ENCODE results near the gene STEEP1.
A peak's percentile ranks its signal among the peaks of the same experiment; 100 is the strongest.

STEEP1 gene

DNA sequence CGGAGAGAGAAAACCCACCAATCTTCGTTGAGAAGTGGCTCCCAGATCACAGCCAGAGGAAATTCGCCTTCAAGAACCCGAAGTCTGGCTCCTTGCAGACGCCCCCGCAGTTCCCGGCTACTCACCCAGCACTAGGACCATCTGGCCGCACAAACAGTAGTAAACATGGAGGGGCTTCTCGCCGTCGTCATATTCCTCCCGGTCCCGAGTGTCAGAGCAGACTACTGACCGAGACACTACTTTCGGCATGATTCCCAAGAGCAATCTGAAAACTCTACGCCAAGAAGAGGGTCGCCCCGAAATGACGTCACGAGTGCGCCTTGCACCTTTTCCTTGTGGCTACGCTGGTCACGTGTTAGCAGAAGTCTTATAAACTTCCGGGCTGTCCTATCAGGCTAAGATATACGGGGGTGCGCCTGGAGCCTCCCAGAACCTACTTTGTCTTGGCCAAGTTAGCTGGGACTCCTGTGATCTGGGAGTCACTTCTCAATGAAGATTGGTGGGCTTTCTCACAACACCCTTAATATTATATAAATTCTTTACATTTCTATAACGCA lies at the start of gene STEEP1:
STEEP1 (minus strand) TSS at position 303 of the 557 bp plus-strand sequence; CDS start at position 249, 54 bp downstream.
- peak; percentile 87 for DNase-seq

DNA sequence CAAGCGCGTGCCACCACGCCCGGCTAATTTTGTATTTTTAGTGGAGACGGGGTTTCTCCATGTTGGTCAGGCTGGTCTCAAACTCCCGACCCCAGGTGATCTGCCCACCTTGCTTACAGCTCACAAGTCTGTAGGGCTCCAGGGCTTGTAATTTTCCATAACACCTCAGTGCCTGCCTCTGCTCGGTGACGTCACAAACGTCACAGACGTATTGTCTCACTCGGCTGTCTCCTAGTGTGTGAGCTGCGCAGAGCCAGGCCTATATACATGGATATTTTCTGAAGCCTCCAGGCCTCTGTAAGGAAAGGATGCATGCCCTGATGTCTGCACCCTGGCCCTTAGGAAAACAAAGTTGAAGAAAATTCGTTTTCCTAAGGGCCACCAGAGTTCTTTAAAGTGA lies 49.6 kb upstream of the STEEP1 start:
- no peak for DNase-seq

DNA sequence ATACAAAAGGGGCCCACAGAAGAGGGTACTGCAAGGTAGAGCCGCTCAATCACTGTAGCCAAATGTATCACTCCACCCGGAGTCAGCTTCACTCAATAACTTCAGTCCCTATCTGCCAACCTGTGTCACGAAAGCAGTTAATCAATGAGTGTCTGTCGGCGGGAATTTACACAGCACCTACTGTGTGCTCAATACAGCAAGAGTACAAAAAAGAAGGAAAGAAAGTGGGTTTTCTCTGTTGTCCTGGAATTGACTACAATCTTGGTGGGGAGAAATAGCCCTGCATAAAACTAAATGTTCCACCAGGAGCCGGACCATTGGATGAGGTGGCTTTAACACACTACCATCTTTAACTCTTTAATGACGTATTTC lies 41.8 kb upstream of the STEEP1 start:
- no peak for DNase-seq

DNA sequence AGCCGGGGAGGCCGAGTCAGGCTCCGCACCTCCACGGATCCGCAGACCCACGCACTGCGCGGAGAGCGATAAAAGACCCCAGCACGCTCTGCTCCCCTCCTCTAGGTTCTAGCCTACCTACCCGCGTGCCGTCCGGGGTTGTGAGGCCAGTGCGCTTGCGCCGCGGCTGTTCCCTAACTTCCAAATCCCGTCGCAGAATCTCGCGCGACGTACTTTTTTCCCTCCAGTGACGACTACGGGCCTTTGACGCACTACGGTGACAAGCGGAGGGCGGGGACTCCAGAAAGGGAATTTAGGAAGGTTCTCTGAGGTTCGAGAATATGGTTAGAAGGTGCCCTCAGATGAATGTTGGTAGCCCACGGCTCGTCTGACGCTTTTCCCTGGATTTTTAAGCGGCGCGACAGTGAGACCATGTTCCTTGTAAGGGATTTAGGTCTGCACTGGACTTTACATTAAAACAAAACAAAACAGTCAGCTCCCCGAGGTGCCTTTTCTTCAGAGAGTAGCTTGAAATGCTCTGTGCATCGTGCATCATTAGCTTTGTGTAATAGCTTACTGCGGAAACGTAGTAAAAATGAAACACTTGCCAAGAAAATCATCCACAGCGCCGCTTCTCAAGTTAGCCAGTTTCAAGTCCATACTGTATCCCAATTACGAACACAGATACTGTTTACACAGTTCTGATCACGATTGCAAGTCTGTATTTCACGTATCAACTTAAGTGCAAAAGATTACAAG lies 41.2 kb upstream of the STEEP1 start, which contains the start of gene NKRF:
NKRF (minus strand) TSS at position 145 of the 738 bp plus-strand sequence.
- peak; percentile 60 for DNase-seq

DNA sequence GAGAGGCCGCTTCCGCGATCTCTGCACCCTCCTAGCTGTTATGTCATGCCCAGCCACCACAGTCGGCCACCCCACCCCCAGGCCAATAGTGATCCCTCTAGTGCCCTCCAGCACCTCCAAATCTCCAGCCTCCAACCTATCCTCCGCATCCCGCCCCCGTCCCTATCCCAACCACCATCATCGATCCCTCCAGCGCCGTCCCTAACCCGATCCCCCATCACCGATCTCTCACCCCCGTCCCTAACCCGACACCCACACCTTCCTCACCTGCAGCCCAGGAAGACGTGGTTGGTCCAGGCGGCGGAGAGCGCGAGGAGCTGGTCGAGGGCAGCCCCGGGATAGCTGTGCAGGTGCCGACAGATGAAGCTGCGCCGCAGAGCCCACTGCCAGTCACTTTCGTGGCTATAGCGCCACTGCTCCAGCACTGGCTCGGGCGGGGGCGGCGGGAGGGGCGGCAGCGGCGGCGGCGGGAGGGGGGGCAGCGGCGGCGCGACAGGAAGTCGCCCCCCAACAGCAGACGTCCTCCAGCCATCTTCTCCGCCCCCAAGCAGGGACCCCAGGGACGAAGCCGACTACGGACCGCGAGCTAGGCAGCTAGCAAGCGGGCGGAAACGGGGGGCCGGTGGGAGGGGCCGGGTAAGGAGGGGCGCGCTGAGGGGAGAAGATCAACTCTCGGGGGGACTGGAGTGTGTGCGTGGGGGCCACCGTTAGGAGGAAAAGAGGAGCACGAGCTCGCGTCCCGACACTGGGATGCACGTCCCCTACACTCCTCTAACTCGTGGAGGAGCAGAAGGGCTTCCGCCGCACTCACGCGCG lies 40.5 kb upstream of the STEEP1 start:
- no peak for DNase-seq

DNA sequence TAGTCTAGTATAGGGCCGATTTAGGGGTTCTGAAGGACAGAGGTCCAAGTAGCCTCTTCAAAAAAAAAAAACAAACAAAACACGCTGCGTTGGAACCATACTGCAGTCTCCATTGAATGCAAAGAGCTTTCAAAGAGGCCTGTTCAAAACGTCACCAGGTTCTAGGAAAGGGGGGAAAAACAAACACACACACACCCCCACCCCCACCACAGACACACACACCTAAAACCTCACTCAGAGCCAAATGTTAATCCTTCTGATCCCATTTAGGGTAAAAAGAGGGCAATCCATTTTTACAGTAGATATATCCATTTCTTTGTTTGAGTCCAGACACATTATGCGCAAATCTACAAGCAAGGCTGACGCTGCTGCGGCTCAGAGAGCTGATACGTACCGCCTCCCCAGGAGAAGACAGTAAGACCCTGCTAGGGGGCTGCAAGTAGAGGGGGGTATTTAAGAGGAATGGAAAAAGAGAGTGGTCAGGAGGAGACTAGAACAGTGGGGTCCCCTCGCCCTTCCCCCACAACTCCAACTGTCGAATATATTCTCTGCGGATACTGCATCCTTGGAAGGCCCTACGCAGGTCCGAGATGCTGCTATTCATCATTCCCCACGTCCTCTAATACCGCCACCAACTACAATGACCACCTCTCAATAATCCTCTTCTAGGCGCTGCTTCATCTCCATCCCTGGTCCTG lies 39.7 kb upstream of the STEEP1 start:
- no peak for DNase-seq

DNA sequence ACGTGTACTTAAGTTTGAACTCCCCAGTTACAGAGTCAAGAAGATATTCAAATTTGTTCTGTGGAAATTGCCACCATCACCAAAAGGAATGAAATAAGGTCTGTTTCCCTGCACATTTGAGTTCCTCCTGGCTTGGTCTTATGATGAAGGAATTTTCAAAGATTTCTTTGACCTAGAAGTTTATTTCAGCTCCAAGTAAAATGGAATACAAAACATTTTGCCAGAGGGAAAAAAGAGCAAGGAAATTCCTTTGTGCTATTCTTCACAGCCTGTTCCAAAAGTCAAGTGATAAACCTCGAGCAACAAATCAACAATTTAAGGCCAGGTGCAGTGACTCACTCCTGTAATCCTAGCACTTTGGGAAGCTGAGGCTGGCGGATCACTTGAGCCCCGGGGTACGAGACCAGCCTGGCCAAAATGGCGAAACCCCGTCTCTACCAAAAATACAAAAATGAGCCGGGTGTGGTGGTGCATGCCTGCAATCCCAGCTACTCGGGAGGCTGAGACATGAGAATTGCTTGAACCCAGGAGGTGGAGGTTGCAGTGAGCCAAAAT lies 37.6 kb upstream of the STEEP1 start:
- no peak for DNase-seq

DNA sequence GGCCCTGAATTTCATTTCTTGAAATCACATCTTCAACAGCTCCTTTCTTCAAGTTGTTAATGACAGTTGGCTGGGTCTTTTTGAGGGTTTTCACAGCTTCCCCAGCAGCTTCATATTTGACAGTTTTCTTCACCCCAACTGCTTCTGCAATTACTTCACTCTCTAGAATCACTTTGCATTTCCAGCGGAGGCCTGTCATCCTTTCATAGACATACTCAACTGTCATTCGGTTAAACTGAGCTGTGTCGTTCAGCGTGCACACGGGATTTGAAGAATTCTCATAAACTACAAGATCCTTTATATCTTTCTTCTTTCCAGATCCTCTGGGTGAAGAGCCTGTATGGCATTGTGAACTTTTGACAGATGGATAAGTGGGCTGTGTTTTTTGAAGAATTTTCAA lies 24.6 kb upstream of the STEEP1 start:
- DNase-seq = no peak

DNA sequence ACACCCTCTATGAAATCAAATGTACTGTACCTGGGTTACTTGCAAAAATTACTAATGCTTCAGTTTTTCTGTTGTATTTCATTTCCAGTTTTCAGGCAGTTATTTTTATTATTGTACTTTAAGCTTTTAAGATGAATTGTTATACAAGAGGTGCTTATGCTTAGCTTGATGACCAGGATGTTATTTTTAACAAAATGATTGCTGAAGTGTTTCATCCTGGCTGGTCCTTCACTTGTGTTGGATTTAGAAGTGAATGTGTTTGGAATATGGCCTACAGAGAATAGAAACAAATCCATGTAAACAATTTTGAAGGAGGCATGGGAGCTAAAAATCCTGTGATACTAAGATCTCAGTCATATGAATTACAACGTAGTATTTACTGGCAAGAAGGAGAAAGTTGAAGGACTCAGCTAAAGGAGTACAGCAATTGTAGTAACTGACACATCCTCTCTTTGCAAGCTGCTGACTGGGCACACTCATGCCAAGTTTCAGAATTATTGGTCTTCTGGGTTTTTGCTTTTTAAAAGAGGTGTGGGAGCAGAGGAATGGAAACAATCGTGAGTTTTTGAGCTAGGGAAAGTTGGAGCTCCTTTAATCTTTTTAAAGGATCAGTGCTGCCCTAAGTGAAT lies 18.3 kb upstream of the STEEP1 start:
- DNase-seq = no peak

DNA sequence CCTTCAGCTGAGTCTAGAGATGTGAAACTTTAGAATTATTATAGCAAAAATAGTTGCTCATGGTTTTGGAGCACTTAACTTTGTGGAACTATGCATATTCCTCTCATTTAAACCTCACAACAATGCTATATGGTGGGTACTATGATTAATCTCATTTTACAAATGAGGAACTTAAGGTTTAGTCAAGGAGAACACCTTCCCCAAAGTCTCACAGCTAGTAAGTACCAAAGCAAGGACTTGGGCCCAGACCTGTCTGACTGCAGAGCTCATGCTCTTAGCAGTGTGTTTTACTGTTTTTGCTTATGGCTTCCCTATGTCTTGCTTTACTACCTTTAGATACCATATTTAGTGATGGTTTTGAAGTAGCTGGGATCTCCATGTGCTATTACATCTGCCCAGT lies 14.2 kb upstream of the STEEP1 start:
- no peak for DNase-seq

DNA sequence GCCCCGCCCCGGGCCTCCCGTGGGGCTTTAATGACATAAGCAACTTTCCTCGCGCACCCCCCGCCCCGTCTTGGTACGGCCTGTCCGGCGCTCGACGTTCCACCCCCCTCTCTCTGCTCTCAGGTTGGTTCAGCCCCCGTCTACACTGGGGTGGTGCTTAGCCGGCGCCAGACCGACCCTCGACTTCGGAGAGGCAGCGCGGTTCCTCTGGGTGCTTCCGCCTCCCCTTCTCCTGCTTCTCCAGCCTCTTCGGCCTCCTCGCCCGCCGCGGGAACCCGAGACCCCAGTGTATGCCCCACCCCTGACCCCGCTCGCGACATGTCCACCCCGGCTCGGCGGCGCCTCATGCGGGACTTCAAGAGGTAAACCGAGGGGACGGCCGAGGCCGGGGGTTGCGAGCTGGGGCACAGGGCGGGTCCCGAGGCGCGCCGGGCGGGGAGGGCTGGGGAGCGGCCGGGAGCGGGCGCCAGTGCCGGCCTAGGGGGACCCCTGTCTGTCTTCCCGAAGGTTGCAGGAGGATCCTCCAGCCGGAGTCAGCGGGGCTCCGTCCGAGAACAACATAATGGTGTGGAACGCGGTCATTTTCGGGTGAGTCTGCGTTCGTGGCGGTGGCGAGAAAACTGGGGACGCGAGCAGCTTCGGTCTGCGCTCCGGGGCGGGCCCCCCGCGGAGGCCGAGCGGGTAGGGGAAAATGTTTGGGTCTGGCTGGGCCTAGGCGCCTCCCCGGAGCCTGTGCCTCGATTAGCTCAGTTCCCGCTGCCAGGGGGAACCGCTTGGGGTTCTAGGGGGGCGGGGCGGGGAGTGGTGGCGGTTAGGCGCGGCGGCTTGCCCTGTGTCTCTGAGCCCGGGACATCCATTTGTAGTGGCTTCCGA lies 9.4 kb upstream of the STEEP1 start, which contains the start of gene UBE2A:
UBE2A (plus strand) TSS at position 170 of the 873 bp plus-strand sequence; CDS start at position 319, 149 bp downstream.
- DNase-seq = peak; percentile 74

DNA sequence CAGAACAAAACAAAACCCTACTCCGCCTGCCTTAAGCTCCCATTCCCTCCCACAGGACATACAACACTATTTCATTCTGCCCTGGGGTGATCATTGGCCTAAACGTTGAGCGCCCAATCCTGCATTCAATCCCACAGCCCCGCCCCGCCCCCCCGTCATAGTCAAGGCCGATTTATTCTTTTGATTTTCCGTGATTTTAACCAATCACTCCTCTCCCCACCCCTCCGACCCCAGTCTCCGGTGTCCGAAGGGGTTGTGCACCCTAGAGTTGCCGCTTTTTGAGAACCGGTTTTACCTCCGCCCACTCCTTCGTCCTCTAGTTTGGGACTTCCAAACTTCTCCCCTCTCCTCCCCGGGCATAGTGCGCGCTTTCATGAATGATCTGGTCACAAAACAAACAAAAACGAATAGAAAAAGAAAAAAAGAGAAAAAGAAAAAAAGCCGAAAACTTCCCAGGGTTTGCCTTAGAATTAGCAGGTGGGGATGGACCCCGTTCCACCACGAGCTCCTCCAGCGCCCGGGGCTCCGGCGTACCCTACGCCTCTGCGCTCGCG lies 8.7 kb upstream of the STEEP1 start:
- no peak for DNase-seq

DNA sequence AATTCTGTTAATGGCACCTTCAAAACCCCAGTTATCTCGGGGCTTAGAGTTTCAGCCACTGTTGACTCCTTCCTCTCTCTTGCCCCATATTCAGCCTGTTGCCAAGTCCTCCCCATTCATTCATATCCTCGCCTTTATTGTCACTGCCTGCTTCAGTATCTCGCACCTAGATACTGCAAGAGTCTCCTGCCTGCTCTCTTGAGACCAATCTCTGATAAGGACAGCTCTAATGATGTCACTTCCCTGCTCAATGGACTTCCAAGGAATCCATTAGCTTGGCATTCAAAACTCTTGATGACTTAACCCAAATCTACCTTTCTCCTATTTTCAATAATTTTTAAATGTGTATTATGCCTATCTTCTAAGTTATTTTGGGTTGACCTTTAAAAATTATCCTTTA lies 8.0 kb upstream of the STEEP1 start:
- no peak for DNase-seq

DNA sequence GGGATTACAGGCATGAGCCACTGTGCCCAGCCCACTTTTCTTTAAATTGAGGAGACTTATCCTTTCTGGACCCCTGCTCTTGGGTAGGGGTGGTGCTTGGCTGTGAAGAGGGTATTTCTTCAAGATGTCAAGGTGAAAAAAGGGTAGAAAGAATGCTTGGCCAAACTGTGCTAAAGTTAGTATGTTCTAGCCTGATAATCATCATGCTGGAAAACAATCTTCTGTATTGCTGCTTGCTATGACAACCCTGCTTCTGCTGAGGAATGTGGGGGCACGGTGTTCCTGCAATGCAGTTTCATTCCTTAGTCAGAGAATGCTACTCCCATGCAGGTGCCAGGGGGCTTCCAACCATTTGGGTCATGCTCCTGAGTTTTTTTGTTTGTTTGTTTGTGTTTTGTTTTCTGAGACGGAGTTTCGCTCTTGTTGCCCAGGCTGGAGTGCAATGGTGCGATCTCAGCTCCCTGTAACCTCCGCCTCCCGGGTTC lies 5.2 kb upstream of the STEEP1 start:
- DNase-seq = no peak

DNA sequence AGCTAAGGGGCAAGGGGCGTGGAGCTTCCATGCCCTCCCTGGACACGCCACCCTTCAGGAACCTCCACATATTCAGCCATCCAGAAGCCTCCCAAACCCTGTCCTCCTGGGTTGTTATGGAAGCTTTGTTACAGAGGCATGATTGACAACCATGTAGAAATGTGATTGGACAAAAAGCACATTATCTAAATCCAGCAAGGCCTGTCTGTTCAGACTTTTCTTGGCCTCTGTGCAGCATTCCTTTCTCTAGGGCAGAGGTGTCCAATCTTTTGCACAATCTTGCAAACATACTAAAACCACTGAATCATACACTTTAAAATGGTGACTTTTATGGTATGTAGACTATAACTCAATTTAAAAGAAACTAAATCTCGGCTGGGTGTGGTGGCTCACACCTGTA lies 12.7 kb downstream of the STEEP1 start:
- DNase-seq = no peak

DNA sequence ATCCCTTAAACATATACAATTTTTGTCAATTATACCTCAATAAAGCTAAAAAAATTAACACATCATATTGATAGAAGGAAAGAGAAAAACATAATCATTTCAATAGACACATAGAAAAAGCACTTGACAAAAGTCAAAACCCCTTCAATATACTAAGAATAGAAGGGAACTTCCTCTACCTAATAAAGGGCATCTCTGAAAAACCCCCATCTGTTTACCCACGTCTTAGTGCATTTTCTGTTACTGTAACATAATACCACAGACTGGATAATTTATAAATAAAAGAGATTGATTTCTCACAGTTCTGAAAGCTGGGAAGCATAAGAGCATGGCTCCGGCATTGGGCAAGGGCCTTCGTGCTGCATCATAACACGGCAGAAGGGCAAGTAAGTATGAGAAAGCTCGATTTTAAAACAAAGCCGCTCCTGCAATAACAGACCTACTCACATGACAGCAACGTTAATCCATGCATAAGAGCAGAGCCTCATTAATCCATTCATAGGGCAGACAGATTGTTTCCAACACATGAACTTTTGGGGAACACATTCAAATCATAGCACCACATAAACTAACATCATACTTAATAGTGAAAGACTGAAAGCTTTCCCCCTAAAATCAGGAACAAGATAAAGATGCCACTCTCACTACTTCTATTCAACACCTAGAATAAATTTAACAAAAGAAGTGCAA lies 15.7 kb downstream of the STEEP1 start:
- no peak for DNase-seq

DNA sequence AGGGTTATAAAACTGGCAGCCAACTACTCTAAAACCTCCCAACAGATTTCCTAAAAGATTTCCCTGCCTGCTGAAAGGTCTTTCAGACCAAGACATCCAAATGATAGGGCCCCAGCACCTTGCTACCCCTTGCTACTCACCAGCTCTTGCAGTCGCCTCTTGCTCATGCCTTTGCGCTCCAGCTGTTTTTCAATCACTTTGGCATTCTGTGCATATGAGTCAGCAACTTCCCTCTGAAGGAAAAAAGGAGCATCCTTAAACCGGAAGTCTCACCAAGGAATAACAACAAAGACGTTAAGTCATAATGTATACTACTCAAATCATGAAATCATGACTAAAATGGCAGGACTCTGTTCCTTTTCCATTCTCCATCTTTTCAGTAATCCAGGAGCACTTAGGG lies 24.0 kb downstream of the STEEP1 start:
- DNase-seq = no peak

DNA sequence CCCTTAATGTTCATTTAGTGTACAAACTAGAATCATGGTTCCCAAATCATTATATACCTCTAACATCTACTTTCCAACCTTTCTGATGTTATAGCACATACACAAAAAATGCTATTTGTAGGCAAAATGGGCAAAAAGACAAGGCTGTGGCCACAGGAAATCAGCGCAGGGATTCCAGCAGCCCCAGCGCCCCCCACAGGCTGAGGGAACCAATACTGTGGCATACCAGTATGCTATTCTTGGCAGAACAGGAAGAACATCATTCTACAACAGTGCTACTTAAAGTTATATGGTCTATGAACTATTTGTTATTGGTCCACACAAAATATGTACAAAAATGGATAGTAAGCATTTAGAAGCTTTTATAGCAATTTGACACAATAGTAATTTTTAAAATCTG lies 25.3 kb downstream of the STEEP1 start:
- no peak for DNase-seq

DNA sequence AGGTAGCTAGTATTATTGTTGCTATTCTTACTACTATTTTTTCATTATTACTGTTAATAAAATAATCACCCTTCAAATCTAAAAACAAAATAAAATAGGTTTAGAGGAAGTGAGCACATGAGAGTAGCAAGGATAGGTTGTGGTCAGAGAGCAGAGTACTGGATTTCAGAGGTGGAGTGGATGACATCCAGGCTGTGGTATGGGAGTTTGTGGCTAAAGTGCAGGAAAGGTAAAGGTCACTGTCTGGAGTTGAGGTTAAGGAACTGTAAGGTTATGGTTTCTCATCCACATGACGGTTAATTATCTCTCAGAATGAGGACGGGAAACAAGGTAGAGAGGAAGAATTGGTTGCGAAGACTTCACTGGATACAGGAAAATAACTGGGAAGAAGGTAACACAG lies 27.7 kb downstream of the STEEP1 start:
- no peak for DNase-seq

Measured in NCI-H526 treated with DMSO at 0.1 percent for 48 hours (cell line).